AG04449 (cell line): Measurements from ENCODE around the gene SCYGR6.

ENCODE experiments used
- CTCF ChIA-PET: fragments of 350-600 bp; formaldehyde crosslinking; extraction: SDS; loops from one replicate; lab custom pipeline; 2021; ENCODE audit warnings: antibody characterized with exemption; lab: Yijun Ruan, JAX
- POLR2A ChIA-PET: fragments of 400-600, 350-600 bp; formaldehyde crosslinking; extraction: SDS; loops from one replicate; lab custom pipeline; 2020; ENCODE audit warnings: antibody characterized with exemption, inconsistent platforms; lab: Yijun Ruan, JAX
- DNase-seq: peaks from one replicate; pipeline ENCODE4 v3.0.0-alpha.2; 2010; ENCODE audit warnings: low read depth, low spot score
- H3K4me3 ChIP-seq: 2 replicates; pipeline ENCODE4 v1.5.1; 2011; ENCODE audit warnings: low read depth, mild to moderate bottlenecking, control low read depth, low read length
- TF ChIP-seq, protein P1 (sequence below): IDR thresholded peaks from one replicate; pipeline ENCODE4 v1.5.1; 2011; ENCODE audit warnings: mild to moderate bottlenecking, moderate library complexity, low read length, control low read depth, inconsistent platforms; ENCODE audit not compliant: insufficient read depth; ENCODE audit errors: missing control alignments

SCYGR6 gene

GRCh38 chr2:227703280-227703732 is 21.3 kb downstream of the SCYGR6 start:
- POLR2A ChIA-PET: no interaction called here
- no peak for DNase-seq
- H3K4me3 ChIP-seq: no peak overlapping the region

GRCh38 chr2:227701556-227701955 is 23.0 kb downstream of the SCYGR6 start:
- ChIA-PET CTCF (no interaction called here), POLR2A (no interaction called here)
- TF ChIP-seq, protein P1, sequence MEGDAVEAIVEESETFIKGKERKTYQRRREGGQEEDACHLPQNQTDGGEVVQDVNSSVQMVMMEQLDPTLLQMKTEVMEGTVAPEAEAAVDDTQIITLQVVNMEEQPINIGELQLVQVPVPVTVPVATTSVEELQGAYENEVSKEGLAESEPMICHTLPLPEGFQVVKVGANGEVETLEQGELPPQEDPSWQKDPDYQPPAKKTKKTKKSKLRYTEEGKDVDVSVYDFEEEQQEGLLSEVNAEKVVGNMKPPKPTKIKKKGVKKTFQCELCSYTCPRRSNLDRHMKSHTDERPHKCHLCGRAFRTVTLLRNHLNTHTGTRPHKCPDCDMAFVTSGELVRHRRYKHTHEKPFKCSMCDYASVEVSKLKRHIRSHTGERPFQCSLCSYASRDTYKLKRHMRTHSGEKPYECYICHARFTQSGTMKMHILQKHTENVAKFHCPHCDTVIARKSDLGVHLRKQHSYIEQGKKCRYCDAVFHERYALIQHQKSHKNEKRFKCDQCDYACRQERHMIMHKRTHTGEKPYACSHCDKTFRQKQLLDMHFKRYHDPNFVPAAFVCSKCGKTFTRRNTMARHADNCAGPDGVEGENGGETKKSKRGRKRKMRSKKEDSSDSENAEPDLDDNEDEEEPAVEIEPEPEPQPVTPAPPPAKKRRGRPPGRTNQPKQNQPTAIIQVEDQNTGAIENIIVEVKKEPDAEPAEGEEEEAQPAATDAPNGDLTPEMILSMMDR: no peak

More at GRCh38 chr2:227703280-227703732, 21.3 kb downstream of the SCYGR6 start:
- TF ChIP-seq, protein P1: no peak
- CTCF ChIA-PET: interaction anchor here (0.9 kb wide), 1 partner anchor 44 kb away, joined by 4 read pairs; no protein-coding TSS in a partner anchor

GRCh38 chr2:227696990-227697679 is 27.4 kb downstream of the SCYGR6 start:
- no peak for DNase-seq
- H3K4me3 ChIP-seq: no peak overlapping the region
- TF ChIP-seq, protein P1: no peak
- POLR2A ChIA-PET: no interaction called here
- CTCF ChIA-PET: interaction anchor here (0.8 to 1.0 kb wide), 2 partner anchors 38 to 69 kb away, joined by 3 read pairs; no protein-coding TSS in a partner anchor

More at GRCh38 chr2:227701556-227701955, 23.0 kb downstream of the SCYGR6 start:
- H3K4me3 ChIP-seq: no peak overlapping the region
- DNase-seq: no peak

DNA sequence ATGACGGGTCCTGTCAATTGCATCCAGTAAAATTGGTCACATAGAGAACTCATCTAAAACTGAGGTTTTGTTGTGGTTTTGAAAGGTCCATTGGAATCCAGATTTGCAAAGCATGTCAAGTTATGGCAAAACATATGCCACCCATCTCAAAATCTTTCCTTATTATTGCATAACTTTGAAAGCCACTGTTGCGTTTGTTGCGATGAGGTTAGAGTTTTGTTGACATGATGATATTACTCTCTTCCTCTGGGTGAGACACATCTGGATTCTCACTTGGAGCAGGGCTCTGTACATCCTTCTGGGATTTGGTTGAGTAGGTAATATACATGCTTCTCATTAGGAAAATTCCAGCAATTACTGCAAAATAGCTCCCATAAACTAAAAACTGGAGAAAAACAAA is 37.4 kb downstream of the SCYGR6 start:
- TF ChIP-seq, protein P1: no peak
- CTCF ChIA-PET: no interaction called here
- POLR2A ChIA-PET: no interaction called here
- DNase-seq: no peak
- no peak overlapping the region for H3K4me3 ChIP-seq

DNA sequence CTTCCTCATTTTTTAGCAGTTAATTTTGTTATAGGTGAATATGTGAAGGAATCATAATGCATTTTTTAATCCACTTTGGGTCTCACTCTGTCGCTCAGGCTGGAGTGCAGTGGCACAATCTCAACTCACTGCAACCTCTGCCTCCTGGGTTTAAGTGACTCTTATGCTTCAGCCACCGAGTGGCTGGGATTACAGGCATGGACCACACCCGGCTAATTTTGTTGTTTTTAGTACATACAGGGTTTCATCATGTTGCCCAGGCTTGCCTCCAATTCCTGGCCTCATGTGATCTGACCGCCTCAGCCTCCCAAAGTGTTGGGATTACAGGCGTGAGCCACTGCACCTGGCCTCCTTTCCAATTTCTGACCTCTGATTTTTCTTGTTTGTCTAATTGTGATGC is 40.3 kb downstream of the SCYGR6 start:
- no peak overlapping the region for H3K4me3 ChIP-seq
- ChIA-PET CTCF (no interaction called here), POLR2A (no interaction called here)
- TF ChIP-seq, protein P1: no peak
- no peak for DNase-seq

DNA sequence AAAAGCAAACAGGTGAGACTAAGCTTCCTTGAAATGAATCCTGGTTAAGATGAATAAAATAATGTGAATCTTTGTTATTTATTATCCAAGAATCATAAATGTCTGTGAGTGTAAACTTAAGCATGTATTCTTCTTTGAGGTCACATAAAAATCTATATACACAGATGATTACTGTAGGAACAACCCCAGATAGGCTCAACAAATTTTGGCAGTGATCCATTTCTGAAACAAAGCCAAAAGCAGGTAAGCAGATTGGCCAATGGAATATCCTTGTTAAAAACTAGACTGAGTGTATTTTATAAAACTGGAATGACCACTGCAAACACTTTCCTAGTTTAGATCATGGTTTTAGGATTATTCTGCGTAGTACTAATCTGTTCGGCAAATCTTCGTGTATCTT is 46.6 kb downstream of the SCYGR6 start:
- ChIA-PET POLR2A (no interaction called here), CTCF (no interaction called here)
- TF ChIP-seq, protein P1: no peak
- no peak for DNase-seq
- H3K4me3 ChIP-seq: no peak overlapping the region
